GM21576 (cell line): ENCODE measurements around the gene ARID5A.
A peak's percentile ranks its signal among the peaks of the same experiment; 100 is the strongest.
"Not testable (repeated sequence)": the region's sequence is repeated elsewhere in the genome, so short reads cannot be mapped to it uniquely, and the experiment has no call there.

Experiments used
- ATAC-seq: cut with Tn5 transposase; IDR thresholded peaks from one replicate; pipeline ENCODE4 v1.9.1; 2021; ENCODE audit warnings: mild to moderate bottlenecking, moderate library complexity; ENCODE audit not compliant: unreplicated experiment

ARID5A gene, protein sequence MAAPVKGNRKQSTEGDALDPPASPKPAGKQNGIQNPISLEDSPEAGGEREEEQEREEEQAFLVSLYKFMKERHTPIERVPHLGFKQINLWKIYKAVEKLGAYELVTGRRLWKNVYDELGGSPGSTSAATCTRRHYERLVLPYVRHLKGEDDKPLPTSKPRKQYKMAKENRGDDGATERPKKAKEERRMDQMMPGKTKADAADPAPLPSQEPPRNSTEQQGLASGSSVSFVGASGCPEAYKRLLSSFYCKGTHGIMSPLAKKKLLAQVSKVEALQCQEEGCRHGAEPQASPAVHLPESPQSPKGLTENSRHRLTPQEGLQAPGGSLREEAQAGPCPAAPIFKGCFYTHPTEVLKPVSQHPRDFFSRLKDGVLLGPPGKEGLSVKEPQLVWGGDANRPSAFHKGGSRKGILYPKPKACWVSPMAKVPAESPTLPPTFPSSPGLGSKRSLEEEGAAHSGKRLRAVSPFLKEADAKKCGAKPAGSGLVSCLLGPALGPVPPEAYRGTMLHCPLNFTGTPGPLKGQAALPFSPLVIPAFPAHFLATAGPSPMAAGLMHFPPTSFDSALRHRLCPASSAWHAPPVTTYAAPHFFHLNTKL

DNA sequence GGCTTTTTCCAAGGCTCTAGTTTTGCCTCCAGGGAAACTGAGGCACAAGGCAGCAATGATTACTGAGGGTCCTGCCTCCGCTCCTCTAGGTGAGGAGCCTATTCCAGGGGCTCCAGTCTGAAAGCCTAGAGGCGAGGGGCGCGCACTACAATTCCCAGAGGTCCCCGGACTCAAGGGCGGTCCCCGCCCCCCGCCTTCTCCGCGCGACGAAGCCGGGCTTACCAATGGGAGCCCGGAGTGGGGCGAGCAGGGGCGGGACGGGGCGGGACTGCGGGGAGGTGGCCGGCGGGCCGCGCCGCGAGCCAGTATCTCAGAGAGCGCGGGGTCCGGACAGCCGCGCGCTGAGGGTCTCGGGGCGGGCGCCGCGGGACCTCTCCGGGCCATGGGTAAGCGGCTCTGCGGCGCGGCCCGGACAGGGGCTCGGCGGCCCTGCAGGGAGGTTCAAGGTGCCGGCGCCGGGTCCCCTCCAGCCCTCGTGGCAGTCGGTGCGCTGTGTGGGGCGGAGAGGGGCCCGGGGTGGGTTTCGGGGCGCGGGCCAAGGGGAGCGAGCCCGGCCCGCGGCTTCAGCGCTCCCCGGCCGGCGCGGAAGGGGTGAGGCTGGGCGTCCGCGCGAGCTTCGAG lies at the start of gene ARID5A:
TSS of gene ARID5A (plus strand) at position 308 of the 621 bp plus-strand sequence. CDS start at position 383, 75 bp downstream.
- peak; percentile 50 for ATAC-seq

DNA sequence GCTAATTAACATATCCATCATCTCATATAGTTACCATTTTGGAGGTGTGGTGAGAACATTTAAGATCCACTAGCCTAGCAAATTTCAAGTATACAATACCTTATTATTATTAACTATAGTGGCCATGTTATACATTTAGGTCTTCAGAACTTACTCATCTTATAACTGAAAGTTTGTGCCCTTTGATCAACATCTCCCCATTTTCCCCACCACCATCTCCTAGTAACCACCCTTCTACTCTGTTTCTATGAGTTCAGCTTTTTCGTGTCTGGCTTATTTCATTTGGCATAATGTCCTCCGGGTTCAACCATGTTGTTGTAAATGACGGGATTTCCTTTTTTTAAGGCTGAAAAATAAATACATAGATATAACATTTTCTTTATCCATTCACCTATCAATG lies 47.3 kb upstream of the ARID5A start:
- no peak for ATAC-seq

DNA sequence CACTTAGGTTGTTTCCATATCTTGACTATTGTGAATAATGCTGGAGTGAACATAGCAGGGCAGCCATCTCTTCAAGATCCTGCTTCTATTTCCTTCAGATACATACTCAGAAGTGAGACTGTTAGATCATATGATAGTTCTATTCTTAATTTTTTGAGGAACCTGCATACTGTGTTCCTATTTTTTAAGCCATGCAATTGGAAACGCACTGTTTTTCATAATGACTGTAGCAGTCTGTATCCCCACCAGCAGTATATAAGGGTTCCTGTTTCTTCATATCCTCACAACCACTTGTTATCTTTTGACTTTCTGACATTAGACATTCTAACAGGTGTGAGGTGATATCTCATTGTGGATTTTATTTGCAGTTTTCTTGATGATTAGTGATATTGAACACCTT lies 46.9 kb upstream of the ARID5A start:
- no peak for ATAC-seq

DNA sequence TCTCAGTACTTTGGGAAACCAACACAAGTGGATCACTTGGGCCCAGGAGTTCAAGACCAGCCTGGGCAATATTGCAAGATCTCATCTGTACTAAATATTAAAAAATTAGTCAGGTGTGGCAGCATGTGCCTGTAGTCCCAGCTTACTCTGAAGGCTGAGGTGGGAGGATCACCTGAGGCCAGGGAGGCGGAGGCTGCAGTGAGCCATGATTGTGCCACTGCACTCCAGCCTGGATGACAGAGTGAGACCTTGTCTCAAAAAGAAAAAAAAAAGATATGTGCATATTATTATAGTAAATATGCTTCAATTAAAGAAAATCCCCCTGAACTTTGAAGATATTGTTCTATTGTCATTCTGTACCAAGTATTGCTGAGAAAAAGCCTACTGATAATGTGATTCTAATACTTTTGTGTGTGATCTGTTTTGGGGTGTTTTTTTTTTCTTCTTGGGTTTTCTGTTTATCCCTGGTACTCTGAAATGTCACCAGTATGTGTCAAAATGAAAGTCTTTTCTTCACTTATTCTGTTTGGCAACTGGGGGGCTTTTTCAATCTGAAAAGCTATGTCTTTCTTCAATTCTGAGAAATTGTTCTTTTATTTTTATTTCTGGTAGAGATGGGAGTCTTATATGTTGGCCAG lies 44.6 kb upstream of the ARID5A start:
- ATAC-seq, result no peak

DNA sequence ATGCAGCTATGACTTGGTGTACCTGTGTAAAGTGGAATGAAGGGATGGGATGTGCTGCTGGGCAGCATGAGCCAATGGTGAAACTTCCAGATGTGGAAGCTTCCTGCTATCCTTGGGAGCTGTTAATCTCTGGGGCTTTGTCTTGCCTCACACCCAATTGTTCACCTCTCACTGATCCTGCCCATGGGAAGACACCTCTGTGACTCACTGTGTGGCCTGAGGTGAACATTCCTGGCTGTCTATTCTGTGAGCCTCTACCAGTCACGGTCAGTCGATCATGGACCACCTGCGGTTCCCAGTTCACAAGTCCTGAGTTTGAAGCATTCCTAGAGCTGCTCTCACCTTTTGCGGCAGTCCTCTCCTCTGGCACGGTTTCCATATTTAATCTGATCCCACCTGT lies 43.5 kb upstream of the ARID5A start:
- ATAC-seq, result no peak

DNA sequence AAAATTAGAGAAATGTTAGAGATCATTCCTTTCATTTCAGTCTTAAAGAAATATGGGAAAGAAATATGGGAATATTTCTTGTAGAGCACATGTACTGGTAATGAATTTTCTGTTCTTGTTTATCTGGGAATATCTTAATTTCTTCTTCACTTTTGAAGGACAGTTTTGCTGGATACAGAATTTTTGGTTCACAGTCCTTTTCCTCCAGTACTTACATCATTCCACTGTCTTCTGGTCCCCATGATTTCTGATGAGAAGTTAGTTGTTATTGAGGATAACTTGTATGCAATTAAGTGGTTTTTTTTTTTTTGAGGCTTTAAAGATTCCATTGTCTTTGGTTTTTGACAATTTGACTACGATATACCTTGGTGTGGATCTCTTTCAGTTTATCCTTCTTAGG lies 42.4 kb upstream of the ARID5A start:
- no peak for ATAC-seq

DNA sequence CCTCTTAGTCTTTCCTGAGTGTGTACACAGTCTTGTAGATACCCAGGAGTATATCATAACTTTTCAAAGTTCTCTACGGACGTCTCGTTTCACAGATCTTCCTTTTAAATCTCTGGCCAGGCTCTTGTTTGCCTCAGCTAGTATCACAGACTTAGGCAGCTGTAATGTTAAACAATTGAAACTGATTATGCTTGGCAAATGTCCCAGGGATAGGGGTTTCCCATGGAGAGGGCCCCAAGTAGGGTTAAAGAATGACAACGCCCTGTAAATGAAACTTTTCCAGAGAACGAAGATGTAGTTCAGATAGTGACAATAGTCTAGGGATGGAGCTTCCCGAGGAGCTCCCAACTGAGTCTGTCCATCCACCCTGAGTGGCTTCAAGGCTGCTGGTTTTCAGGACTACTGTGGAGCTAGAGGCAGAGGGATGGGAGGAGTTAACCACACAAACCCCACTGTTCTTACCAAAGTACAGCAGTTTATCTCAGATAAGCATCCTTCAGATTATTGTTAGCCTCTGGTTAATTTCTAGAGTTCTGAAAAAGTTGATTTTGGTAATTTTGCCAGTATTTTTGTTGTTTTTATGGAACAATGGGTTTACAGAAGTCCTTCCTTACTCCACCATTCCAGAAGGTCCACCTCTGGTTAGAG lies 40.4 kb upstream of the ARID5A start:
- ATAC-seq, result no peak

DNA sequence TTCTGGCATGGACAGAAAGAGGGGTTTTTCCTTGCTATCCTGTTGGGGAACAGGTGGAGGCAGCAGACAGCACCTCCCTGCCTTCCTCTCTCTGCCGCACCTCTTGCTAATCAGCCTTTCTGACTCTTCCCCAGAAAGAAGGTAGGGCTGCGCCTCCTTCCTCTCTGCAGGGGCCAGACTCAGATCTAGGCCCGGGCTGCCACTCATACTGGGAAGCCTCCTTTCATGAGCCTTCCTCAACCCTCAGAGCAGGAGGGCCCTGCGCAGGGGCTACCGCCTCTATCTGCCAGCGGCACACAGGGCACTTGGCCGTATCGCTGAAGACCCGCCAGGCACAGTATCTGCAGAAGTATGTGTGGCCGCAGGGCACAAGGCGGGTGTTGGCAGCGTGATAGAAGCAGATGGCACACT lies 38.5 kb upstream of the ARID5A start:
- ATAC-seq, result no peak

DNA sequence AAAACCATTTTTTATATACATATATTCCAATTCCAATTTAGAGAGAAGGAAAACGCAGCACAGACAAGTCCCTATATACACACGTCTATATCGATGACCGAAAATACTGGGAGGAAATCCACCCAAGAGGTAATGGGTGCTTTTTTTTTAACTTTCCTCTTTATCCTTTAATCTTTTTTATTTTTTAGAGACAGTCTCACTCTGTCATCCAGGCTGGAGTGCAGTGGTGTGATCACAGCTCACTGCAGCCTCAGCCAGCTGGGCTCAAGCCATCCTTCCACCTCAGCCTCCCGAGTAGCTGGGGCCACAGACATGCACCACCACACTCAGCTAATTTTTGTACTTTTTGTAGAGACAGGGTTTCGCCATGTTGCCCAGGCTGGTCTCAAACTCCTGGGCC lies 37.9 kb upstream of the ARID5A start:
- ATAC-seq, result not testable (repeated sequence)

DNA sequence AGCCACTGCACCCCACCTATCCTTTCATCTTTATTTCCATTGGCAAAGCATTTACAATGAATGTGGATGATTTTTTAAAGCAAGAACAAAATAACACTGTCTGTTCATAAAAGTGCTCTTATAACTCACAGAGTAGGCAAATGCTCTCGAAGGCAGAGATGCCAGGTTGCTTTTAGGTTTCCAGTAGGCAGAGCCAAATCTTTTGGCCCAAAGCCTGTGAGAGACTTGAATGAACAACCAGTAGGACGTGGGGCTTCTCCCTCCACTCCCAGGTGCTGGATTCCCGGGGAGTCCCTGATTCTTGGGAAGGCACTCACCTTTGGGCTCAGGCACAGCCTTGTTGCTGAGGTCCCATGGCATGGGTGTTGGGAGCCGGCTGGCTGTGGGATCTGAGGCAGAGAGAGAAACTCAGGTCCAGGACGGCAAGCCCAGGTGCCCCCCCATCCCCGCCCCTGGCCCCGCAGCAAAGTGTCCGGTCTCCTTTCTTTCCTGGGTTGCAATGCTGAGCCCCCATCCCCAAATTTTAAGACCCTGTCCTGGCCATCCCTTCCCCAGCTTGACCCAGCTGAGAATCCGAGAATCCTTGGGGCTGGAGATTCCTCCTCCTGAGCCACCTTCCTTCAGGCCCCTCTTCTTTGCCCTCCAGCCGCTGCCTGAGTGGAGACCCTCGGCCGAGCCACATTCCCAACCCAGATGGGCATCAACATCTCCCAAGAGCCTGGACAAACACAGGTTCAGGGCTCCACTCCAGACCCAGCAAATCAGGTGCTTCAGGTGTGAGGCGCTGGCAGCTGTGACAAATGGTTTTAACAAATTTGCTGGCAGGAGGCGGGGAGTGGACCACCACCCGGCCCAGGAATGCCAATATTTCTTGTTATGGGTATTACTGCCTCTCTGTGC lies 37.2 kb upstream of the ARID5A start:
- no peak for ATAC-seq

DNA sequence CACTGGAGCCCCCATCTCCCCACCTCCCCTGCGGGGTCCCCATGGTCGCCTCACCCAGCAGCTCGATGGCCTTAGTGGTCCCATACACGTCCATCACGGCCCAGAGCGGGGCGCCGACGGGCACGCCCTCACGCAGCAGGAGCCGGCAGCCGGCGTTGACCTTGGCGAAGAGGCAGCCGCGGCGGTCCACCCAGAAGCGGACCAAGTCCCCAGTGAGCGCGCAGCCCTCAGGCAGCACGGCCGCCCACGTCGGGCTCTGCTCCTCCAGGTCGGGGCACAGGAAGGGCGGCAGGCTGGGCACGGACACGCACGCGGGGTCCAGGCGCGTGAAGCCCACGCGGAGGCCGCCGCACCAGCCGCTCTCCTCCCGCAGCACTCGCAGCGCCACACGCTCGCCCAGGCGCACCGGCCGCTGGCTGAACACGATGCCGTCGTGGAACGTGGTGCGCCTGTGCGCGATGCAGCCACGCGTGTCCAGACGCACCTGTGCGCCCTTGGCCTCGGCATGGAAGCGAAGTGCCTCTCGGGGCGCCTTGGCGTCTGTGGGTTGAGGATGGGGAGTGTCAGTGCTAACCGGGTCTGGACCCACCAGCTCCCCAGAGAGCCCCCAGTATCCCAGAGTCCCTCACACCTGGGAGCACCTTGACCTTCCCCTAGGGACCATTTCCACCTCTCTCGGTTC lies 36.0 kb upstream of the ARID5A start:
- ATAC-seq, result no peak

DNA sequence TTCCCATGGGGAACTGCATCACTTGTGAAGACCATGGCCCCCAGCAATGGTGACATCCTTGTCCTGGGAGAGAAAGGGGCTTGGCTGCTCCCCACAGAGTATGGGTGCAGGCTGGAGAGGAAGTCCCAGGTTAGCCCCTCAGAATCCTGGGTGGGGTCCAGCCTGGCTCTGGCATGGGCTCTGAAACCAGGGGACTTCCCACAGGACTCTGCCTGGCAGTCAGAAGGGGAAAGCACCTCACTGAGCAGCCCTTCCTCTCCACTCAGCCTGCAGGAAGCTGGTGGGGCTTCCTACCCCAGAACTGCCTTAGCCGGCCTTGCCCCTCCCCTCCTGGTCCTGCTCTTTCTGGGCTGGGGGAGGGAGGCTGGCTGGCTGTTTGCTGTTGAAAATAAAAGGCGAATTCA lies 35.1 kb upstream of the ARID5A start:
- ATAC-seq, result no peak

DNA sequence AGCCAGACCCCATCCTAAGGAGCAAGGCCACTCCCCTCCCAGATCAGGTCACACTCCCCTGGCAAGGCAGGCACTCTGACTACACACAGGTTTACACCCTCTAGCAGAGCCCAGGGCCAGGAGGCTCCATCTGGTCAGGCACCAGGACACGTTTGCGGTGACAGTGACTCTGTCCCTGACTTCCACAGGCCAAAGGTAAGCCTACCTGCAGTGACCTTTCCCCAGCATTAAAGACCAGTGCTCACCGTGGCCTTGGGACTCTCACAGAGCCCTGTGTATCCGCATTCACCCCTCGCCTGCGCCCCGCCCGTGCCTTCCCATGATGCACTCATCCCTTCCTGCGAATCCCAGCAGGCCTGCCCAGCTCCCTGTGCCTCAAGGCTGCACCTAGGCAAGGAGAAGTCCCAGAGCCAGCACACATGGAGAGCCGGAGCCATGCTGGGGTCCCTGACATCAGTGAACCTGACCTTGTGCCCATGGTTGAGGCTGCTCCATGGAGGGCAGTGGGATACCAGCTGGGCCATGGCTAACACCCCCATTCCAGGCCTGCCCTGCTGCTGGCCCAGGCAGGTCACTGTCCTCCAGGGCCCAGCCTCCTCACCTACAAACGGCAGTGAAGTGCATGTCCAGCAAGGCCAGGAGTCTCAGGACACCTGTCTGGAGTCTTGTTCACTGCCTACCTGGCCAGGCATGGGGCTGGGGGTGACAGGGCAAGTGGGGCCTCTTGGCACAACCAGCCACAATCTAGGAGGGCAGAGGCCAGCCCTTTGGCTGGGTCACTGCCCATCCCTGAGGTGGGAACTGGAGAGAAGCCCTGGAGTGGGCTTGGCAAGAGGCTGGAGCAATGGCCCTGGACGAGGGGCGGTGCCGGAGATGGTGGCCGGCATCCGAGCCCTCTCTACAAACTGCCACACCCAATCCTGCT lies 34.4 kb upstream of the ARID5A start:
- no peak for ATAC-seq

DNA sequence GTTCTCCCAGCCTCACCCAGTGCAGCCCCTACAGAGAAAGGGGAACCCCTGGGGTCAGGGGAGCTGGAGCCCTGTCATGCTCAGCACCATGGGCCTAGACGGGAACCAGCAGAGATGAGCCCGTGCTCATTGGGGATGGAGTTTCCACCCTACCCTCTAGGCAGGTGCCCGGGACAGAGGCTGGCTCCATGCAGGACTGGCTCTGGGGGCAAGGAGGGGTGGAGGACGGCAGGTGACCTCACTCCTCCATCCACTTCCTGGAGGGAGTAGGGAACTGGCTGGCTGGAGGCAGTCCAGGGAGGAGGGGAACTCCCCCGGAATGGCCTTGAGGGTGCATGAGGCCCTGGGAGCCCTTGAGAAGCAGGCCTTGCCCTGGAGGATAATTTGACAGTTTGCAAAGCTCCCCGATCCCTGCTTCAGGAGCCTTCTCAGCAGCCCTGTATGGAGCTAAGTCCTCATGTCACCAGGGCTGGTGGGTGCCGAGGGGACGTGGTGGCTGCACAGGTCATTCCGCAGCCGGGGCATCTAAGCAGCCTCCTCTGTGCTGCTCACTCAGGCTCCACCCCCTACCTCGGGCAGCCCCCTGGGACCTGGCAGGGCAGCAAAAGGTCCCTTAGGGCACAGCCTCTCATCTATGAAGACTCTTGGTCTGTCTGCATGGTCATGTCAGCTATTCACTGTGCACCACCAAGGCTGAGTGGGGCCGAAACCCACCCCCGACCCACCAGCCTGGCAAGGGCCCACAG lies 33.5 kb upstream of the ARID5A start:
- no peak for ATAC-seq

DNA sequence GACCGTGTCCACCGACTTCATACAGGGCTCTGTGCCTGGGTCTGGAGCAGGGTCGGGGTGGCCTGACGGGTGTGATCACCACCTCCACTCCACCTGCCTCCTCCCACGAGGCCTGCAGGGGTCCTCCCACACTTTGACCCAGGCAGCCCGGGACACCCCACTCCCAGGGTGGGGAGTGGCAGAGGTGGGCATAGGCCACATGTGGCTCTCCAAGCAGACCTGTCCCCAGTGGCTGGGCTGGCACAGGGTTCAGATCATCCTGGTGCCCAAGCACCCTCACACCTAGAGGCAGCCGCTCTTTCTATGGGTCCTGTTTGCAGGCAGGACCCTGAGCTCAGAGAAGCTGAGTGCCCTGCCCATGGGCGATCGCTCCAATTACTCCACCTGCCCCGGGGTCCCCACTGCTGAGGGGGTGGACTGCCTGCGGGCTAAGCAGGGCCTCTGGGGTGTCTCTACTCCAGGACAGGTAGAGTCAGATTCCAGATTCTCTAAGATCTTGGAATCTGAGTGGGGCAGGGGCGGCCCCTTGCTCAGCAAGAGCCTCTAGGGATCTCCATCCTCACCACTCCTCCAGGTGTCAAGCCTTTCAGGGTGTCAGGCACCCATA lies 32.8 kb upstream of the ARID5A start:
- no peak for ATAC-seq

DNA sequence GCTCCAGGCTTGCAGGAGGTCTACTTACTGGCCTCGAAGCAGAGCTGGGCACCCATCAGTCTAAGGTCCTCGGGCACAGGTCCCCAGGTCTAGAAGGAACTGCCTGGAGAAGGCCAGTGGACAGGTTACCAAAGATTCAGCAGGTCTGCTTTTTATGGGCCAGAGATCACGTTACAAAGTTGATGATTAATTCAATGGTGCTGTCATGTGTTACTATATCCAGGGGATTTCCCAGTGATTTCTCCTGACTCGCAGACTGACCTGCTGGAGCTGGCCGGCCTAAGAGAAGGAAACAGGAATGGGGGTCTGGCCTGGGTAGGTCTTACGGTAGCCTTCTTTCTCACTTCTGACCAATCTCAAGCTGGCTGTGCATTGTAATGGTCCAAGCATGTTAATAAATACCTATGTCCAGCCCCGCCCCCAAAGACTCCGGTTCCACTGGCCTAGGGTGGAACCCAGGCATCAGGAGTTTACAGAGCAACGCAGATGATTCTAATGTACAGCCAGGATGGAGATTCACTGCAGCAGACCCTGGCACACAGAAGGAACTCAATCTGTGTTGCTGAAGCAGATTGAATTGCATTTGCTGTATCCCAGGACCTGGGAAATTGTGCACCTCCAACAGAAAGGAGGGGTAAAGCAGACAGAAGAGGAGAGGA lies 31.2 kb upstream of the ARID5A start, which contains the start of gene NEURL3:
TSS of gene NEURL3 (minus strand) at position 127 of the 659 bp plus-strand sequence. CDS start at position 56, 71 bp downstream.
- no peak for ATAC-seq
